Fibroblast of pulmonary artery (primary cell): Measurements from ENCODE around the gene SLC2A9.
A peak's percentile ranks its signal among the peaks of the same experiment; 100 is the strongest.

Source experiments
- DNase-seq: peaks from one replicate; pipeline ENCODE4 v3.0.0-alpha.2; 2010; ENCODE audit warnings: low read depth
- H3K4me3 ChIP-seq: replicated peaks from 2 replicates; pipeline ENCODE4 v1.5.1; 2011; ENCODE audit warnings: low read depth, mild to moderate bottlenecking, control low read depth, low read length, moderate library complexity
- CTCF ChIP-seq: IDR thresholded peaks from 2 replicates; pipeline ENCODE4 v1.5.1; 2011; ENCODE audit warnings: mild to moderate bottlenecking, control low read depth, low read length, inconsistent platforms; ENCODE audit errors: missing control alignments

Gene SLC2A9

GRCh38 chr4:9825049-9825448 lies 196.2 kb downstream of the SLC2A9 start:
- no peak for DNase-seq
- TF ChIP-seq CTCF, result no peak
- no peak overlapping the region for H3K4me3 ChIP-seq

- no peak for TF ChIP-seq CTCF
- no peak overlapping the region for H3K4me3 ChIP-seq
- no peak for DNase-seq
These were observed 201.0 kb downstream of the SLC2A9 start for GRCh38 chr4:9820343-9820742.

GRCh38 chr4:9816285-9816684 lies 205.0 kb downstream of the SLC2A9 start:
- DNase-seq, result no peak
- H3K4me3 ChIP-seq, result no peak overlapping the region
- no peak for TF ChIP-seq CTCF

- no peak overlapping the region for H3K4me3 ChIP-seq
- TF ChIP-seq CTCF, result no peak
- peak; percentile 60 for DNase-seq
These were observed 208.6 kb downstream of the SLC2A9 start for GRCh38 chr4:9812501-9813340.

GRCh38 chr4:9811806-9812205 lies 209.5 kb downstream of the SLC2A9 start:
- TF ChIP-seq CTCF, result no peak
- no peak overlapping the region for H3K4me3 ChIP-seq
- DNase-seq, result no peak

- TF ChIP-seq CTCF, result no peak
- no peak for DNase-seq
These were observed 213.2 kb downstream of the SLC2A9 start for GRCh38 chr4:9808077-9808476.

GRCh38 chr4:9804918-9805317 lies 216.4 kb downstream of the SLC2A9 start:
- no peak overlapping the region for H3K4me3 ChIP-seq
- no peak for DNase-seq
- TF ChIP-seq CTCF, result no peak

More at GRCh38 chr4:9808077-9808476, 213.2 kb downstream of the SLC2A9 start:
- no peak overlapping the region for H3K4me3 ChIP-seq
